ENCODE data around the gene COP1.

GRCh38 chr1:175936736-175937135 lies 270.4 kb downstream of the COP1 start:
- TF ChIP-seq GABPB1 (CRISPR knock-in tag; IDR thresholded peaks at IDR 0.05) = no peak
- TF ChIP-seq, protein P1, sequence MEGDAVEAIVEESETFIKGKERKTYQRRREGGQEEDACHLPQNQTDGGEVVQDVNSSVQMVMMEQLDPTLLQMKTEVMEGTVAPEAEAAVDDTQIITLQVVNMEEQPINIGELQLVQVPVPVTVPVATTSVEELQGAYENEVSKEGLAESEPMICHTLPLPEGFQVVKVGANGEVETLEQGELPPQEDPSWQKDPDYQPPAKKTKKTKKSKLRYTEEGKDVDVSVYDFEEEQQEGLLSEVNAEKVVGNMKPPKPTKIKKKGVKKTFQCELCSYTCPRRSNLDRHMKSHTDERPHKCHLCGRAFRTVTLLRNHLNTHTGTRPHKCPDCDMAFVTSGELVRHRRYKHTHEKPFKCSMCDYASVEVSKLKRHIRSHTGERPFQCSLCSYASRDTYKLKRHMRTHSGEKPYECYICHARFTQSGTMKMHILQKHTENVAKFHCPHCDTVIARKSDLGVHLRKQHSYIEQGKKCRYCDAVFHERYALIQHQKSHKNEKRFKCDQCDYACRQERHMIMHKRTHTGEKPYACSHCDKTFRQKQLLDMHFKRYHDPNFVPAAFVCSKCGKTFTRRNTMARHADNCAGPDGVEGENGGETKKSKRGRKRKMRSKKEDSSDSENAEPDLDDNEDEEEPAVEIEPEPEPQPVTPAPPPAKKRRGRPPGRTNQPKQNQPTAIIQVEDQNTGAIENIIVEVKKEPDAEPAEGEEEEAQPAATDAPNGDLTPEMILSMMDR (IDR thresholded peaks at IDR 0.05) = no peak
- no peak for TF ChIP-seq PREB (CRISPR knock-in tag; IDR thresholded peaks at IDR 0.05; ENCODE audit: borderline replicate concordance)
- TF ChIP-seq, protein P2, sequence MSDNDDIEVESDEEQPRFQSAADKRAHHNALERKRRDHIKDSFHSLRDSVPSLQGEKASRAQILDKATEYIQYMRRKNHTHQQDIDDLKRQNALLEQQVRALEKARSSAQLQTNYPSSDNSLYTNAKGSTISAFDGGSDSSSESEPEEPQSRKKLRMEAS (CRISPR knock-in tag; IDR thresholded peaks at IDR 0.05) = no peak
- no peak for TF ChIP-seq NFE2L1 (CRISPR knock-in tag; IDR thresholded peaks at IDR 0.05)
- TF ChIP-seq, protein P3, sequence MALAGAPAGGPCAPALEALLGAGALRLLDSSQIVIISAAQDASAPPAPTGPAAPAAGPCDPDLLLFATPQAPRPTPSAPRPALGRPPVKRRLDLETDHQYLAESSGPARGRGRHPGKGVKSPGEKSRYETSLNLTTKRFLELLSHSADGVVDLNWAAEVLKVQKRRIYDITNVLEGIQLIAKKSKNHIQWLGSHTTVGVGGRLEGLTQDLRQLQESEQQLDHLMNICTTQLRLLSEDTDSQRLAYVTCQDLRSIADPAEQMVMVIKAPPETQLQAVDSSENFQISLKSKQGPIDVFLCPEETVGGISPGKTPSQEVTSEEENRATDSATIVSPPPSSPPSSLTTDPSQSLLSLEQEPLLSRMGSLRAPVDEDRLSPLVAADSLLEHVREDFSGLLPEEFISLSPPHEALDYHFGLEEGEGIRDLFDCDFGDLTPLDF (CRISPR knock-in tag; IDR thresholded peaks at IDR 0.05) = no peak
- no peak for TF ChIP-seq NFATC4 (CRISPR knock-in tag; IDR thresholded peaks at IDR 0.05)
- TF ChIP-seq, protein P4, sequence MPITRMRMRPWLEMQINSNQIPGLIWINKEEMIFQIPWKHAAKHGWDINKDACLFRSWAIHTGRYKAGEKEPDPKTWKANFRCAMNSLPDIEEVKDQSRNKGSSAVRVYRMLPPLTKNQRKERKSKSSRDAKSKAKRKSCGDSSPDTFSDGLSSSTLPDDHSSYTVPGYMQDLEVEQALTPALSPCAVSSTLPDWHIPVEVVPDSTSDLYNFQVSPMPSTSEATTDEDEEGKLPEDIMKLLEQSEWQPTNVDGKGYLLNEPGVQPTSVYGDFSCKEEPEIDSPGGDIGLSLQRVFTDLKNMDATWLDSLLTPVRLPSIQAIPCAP (CRISPR knock-in tag; IDR thresholded peaks at IDR 0.05) = no peak
